HUES64 (cell line): ENCODE measurements around the gene CD44.

Experiments used
- H3K27ac ChIP-seq: 2 replicates; pipeline ENCODE4 v1.7.0; 2013; ENCODE audit warnings: low read depth, low read length, inconsistent platforms
- H3K27me3 ChIP-seq: 2 replicates; pipeline ENCODE4 v1.6.1; 2013; ENCODE audit warnings: mild to moderate bottlenecking, low read length; ENCODE audit not compliant: insufficient read depth
- H3K36me3 ChIP-seq: 2 replicates; pipeline ENCODE4 v1.6.1; 2013; ENCODE audit warnings: mild to moderate bottlenecking, low read length; ENCODE audit not compliant: insufficient read depth
- H3K4me1 ChIP-seq: 2 replicates; pipeline ENCODE4 v1.6.1; 2013; ENCODE audit warnings: mild to moderate bottlenecking, low read length, moderate library complexity; ENCODE audit not compliant: insufficient read depth
- H3K4me3 ChIP-seq: 2 replicates; pipeline ENCODE4 v1.5.1; 2013; ENCODE audit warnings: mild to moderate bottlenecking, low read length, moderate library complexity
- H3K9ac ChIP-seq: 2 replicates; pipeline ENCODE4 v1.6.1; 2013; ENCODE audit warnings: mild to moderate bottlenecking, low read depth, low read length
- H3K9me3 ChIP-seq: 2 replicates; pipeline ENCODE4 v1.6.1; 2013; ENCODE audit warnings: low read depth, low read length; ENCODE audit not compliant: insufficient read depth
- WGBS: fragments of 150-250, 120-280 bp; methylation state at CpG from one replicate; pipeline ENCODE4 v1.1.7; 2013; ENCODE audit warnings: missing lambda C conversion rate; 5-methylcytosine and 5-hydroxymethylcytosine counted together

Gene CD44

GRCh38 chr11:35242412-35243242, 103.7 kb downstream of the CD44 start:
- H3K4me3 ChIP-seq: no peak overlapping the region
- H3K4me1 ChIP-seq: peaks cover 4% of the 10 kb centered on the region
- H3K36me3 ChIP-seq: no peaks in the 10 kb centered on the region
- H3K27ac ChIP-seq: no peak overlapping the region
- no peaks in the 10 kb centered on the region for H3K27me3 ChIP-seq
- 95% methylated on average over 3 of the region's 3 CpGs for WGBS
- no peaks in the 10 kb centered on the region for H3K9me3 ChIP-seq
- H3K9ac ChIP-seq: no peak overlapping the region

- H3K9me3 ChIP-seq: no peaks in the 10 kb centered on the region
- no peaks in the 10 kb centered on the region for H3K27me3 ChIP-seq
- H3K36me3 ChIP-seq: no peaks in the 10 kb centered on the region
- H3K9ac ChIP-seq: no peak overlapping the region
- WGBS: 89% methylated on average over 2 of the region's 2 CpGs
- no peak overlapping the region for H3K4me3 ChIP-seq
- H3K27ac ChIP-seq: no peak overlapping the region
- H3K4me1 ChIP-seq: no peaks in the 10 kb centered on the region
These were observed 104.8 kb downstream of the CD44 start for GRCh38 chr11:35243774-35244173.

GRCh38 chr11:35245056-35245455, 106.1 kb downstream of the CD44 start:
- no peak overlapping the region for H3K9ac ChIP-seq
- 91% methylated on average over 4 of the region's 4 CpGs for WGBS
- H3K4me1 ChIP-seq: no peaks in the 10 kb centered on the region
- H3K27me3 ChIP-seq: no peaks in the 10 kb centered on the region
- H3K4me3 ChIP-seq: no peak overlapping the region
- H3K36me3 ChIP-seq: no peaks in the 10 kb centered on the region
- no peak overlapping the region for H3K27ac ChIP-seq
- no peaks in the 10 kb centered on the region for H3K9me3 ChIP-seq

DNA sequence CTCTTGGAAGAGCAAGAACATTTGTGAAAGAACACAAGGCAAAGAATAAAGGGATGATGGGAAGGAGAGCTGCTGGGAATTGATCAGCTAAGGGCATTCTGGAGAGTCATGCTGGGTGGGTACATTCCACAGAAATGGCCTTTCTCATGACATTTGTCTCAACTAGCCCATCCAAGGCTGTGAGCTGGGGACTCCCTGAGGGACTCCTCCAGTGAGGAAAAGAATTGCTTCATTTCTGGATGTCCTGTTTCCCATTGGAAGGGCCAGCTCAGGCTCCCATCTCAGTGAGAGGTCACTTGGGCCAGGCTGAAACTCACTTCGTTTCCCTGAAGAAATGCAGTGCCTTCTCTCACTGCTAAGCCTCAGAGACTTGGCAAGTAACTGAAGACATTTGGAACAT, 106.8 kb downstream of the CD44 start:
- 91% methylated on average over 1 of the region's 1 CpG for WGBS
- Histone ChIP-seq H3K27ac (no peak overlapping the region), H3K4me1 (no peaks in the 10 kb centered on the region), H3K9me3 (no peaks in the 10 kb centered on the region), H3K4me3 (no peak overlapping the region), H3K9ac (no peak overlapping the region), H3K27me3 (no peaks in the 10 kb centered on the region), H3K36me3 (no peaks in the 10 kb centered on the region)

- H3K36me3 ChIP-seq: no peaks in the 10 kb centered on the region
- H3K4me1 ChIP-seq: no peaks in the 10 kb centered on the region
- H3K4me3 ChIP-seq: no peak overlapping the region
- WGBS: 71% methylated on average over 2 of the region's 2 CpGs
- H3K27ac ChIP-seq: no peak overlapping the region
- H3K27me3 ChIP-seq: no peaks in the 10 kb centered on the region
- no peak overlapping the region for H3K9ac ChIP-seq
- no peaks in the 10 kb centered on the region for H3K9me3 ChIP-seq
These were observed 107.8 kb downstream of the CD44 start for GRCh38 chr11:35246745-35247144.

- H3K4me1 ChIP-seq: no peaks in the 10 kb centered on the region
- no peaks in the 10 kb centered on the region for H3K36me3 ChIP-seq
- H3K27ac ChIP-seq: no peak overlapping the region
- no peak overlapping the region for H3K9ac ChIP-seq
- no peak overlapping the region for H3K4me3 ChIP-seq
- 94% methylated on average over 3 of the region's 3 CpGs for WGBS
- no peaks in the 10 kb centered on the region for H3K9me3 ChIP-seq
- no peaks in the 10 kb centered on the region for H3K27me3 ChIP-seq
These were observed 108.5 kb downstream of the CD44 start for GRCh38 chr11:35247428-35247827.

- no peaks in the 10 kb centered on the region for H3K27me3 ChIP-seq
- H3K36me3 ChIP-seq: no peaks in the 10 kb centered on the region
- no peak overlapping the region for H3K27ac ChIP-seq
- H3K4me3 ChIP-seq: no peak overlapping the region
- H3K9ac ChIP-seq: no peak overlapping the region
- 94% methylated on average over 3 of the region's 3 CpGs for WGBS
- H3K4me1 ChIP-seq: no peaks in the 10 kb centered on the region
- H3K9me3 ChIP-seq: no peaks in the 10 kb centered on the region
These were observed 108.9 kb downstream of the CD44 start for GRCh38 chr11:35247863-35248262.

DNA sequence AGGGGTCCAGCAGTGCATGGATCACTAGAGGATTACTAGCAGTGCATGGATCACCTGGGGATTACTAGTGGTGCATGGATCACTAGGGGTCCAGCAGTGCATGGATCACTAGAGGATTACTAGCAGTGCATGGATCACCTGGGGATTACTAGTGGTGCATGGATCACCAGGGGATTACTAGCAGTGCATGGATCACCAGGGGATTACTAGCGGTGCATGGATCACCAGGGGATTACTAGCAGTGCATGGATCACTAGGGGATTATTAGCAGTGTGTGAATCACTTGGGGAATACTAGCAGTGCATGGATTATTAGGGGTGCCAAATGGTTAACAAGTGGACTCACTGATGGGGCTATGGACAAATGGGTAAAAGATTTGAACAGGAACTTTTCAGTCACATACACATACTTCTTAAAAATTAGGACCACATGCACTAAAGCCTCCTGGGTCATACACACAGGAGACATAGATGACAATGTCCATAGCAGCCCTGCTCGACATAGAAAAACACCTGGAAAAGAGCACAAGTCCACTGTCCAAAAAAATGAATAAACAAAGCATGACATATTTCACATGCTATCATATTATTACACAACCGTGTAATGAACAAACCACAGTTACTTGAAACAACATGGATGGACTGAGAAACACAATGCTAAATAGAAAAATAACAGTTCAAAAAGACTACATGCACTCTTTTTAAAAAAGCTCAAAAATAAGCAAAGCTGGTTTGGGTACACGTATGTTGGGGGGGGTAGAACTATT, 109.8 kb downstream of the CD44 start:
- Histone ChIP-seq H3K4me1 (no peaks in the 10 kb centered on the region), H3K4me3 (no peak overlapping the region), H3K9me3 (no peaks in the 10 kb centered on the region), H3K27ac (no peak overlapping the region), H3K9ac (no peak overlapping the region), H3K36me3 (no peaks in the 10 kb centered on the region), H3K27me3 (no peaks in the 10 kb centered on the region)
- 79% methylated on average over 4 of the region's 4 CpGs for WGBS

DNA sequence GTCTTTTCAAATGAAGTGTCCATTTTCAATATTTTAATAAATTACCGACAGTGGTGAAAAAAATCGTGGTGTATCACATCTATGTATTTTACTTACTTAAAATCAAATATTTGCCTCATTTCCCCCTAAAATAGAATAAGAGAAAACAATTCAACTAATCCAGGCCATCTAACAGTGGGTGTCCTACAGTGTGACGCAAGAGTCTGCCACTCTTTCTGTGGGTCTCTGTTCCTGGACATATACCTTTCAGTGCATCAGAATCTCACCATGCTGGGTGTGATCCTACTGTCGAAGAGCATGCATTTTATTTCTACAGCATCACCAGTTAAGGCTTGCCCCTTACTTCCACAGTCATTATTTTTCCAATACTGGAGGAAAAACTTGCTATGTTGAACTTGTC, 111.2 kb downstream of the CD44 start:
- H3K9me3 ChIP-seq: no peaks in the 10 kb centered on the region
- H3K4me1 ChIP-seq: no peaks in the 10 kb centered on the region
- H3K27me3 ChIP-seq: no peaks in the 10 kb centered on the region
- no peak overlapping the region for H3K27ac ChIP-seq
- 94% methylated on average over 4 of the region's 4 CpGs for WGBS
- H3K36me3 ChIP-seq: no peaks in the 10 kb centered on the region
- no peak overlapping the region for H3K9ac ChIP-seq
- no peak overlapping the region for H3K4me3 ChIP-seq

DNA sequence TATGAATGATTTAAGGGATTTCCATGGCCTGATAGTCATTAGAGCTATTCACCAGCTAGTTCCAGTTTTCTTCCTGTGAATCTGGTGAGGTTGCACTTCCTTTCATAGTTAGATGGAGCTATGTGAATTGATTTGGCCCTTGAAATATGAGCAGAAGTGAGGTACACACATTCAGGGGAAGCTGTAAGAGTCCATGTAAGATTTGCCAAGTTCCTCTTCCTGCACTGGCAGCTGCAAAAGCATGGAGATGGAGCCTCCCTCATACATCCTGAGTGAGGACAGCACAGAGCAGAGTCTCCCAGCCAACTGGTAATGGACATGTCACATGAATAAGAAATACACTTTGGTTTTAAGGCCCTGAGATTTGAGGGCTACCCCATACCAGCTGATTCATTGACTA, 111.7 kb downstream of the CD44 start:
- Histone ChIP-seq H3K4me3 (no peak overlapping the region), H3K9ac (no peak overlapping the region), H3K9me3 (no peaks in the 10 kb centered on the region), H3K27me3 (no peaks in the 10 kb centered on the region), H3K36me3 (no peaks in the 10 kb centered on the region), H3K4me1 (no peaks in the 10 kb centered on the region), H3K27ac (no peak overlapping the region)

- Histone ChIP-seq H3K4me3 (no peak overlapping the region), H3K27me3 (no peaks in the 10 kb centered on the region), H3K36me3 (no peaks in the 10 kb centered on the region), H3K9ac (no peak overlapping the region), H3K9me3 (no peaks in the 10 kb centered on the region), H3K4me1 (no peaks in the 10 kb centered on the region), H3K27ac (no peak overlapping the region)
These were observed 114.3 kb downstream of the CD44 start for GRCh38 chr11:35253237-35253636.
